Measurements from ENCODE around the gene SLC25A22.

DNA sequence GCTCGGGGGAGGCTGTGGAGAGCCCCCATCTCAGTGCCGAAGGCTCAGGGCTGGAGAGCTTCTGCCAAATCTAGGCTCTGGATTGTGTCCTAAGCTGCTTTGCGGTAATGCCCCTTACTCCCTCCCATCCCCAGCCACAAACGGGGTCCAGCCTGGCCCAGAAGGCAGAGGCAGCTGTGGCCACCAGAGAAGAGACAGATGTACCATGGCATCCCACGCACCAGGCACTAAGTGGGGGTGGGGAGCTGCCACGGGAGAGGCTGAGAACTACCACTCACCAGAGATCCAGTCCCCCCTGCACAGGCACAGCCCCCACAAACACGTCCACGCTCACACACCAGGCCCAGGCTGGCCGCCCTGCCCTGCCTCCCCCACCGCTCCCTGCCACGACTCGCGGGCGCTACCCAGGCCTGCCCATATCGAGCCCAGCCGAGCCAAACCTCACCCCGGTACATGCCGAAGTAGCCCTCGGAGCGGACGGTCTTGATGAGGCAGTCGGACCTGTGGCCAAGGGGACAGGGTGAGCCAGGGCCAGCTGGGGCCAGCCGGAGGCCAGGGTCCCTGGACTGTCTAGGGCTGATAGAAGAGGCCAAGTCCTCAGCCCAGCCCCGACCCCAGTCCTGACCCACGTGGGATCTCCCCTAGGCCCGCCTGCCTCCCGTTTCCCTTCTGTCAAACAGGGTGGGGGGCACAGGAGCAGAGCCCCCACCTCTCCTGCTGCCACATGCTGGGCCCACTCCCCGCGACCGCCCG, 3.9 kb downstream of the SLC25A22 start:
- TF ChIP-seq ZNF24 (IDR thresholded peaks at IDR 0.05): no peak
- TF ChIP-seq, protein P1, sequence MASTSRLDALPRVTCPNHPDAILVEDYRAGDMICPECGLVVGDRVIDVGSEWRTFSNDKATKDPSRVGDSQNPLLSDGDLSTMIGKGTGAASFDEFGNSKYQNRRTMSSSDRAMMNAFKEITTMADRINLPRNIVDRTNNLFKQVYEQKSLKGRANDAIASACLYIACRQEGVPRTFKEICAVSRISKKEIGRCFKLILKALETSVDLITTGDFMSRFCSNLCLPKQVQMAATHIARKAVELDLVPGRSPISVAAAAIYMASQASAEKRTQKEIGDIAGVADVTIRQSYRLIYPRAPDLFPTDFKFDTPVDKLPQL (IDR thresholded peaks at IDR 0.05; ENCODE audit: extremely low read depth, insufficient read length): no peak
- TF ChIP-seq CREB1 (IDR thresholded peaks at IDR 0.05): no peak
- no peak for TF ChIP-seq CREB1 (CRISPR knock-in tag; IDR thresholded peaks at IDR 0.05)
- TF ChIP-seq, protein P2, sequence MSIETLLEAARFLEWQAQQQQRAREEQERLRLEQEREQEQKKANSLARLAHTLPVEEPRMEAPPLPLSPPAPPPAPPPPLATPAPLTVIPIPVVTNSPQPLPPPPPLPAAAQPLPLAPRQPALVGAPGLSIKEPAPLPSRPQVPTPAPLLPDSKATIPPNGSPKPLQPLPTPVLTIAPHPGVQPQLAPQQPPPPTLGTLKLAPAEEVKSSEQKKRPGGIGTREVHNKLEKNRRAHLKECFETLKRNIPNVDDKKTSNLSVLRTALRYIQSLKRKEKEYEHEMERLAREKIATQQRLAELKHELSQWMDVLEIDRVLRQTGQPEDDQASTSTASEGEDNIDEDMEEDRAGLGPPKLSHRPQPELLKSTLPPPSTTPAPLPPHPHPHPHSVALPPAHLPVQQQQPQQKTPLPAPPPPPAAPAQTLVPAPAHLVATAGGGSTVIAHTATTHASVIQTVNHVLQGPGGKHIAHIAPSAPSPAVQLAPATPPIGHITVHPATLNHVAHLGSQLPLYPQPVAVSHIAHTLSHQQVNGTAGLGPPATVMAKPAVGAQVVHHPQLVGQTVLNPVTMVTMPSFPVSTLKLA (conservative IDR thresholded peaks at IDR 0.05): no peak
- no peak for TF ChIP-seq SETDB1 (IDR thresholded peaks at IDR 0.05; ENCODE audit: low read length)
- TF ChIP-seq, protein P3, sequence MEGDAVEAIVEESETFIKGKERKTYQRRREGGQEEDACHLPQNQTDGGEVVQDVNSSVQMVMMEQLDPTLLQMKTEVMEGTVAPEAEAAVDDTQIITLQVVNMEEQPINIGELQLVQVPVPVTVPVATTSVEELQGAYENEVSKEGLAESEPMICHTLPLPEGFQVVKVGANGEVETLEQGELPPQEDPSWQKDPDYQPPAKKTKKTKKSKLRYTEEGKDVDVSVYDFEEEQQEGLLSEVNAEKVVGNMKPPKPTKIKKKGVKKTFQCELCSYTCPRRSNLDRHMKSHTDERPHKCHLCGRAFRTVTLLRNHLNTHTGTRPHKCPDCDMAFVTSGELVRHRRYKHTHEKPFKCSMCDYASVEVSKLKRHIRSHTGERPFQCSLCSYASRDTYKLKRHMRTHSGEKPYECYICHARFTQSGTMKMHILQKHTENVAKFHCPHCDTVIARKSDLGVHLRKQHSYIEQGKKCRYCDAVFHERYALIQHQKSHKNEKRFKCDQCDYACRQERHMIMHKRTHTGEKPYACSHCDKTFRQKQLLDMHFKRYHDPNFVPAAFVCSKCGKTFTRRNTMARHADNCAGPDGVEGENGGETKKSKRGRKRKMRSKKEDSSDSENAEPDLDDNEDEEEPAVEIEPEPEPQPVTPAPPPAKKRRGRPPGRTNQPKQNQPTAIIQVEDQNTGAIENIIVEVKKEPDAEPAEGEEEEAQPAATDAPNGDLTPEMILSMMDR (IDR thresholded peaks at IDR 0.05 in 2 of 3, conservative IDR thresholded peaks at IDR 0.05 in 1 of 3; ENCODE audit: insufficient read depth in 2 of 3, low read depth in 1 of 3, low read length in 3 of 3): no peak
- TF ChIP-seq, protein P4, sequence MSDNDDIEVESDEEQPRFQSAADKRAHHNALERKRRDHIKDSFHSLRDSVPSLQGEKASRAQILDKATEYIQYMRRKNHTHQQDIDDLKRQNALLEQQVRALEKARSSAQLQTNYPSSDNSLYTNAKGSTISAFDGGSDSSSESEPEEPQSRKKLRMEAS (CRISPR knock-in tag; IDR thresholded peaks at IDR 0.05): no peak
- no peak for TF ChIP-seq ZNF431 (CRISPR knock-in tag; IDR thresholded peaks at IDR 0.05)
- no peak for TF ChIP-seq ZFPM2 (CRISPR knock-in tag; IDR thresholded peaks at IDR 0.05)
- no peak for TF ChIP-seq POLR2AphosphoS5 (IDR thresholded peaks at IDR 0.05; ENCODE audit: control insufficient read depth, insufficient read depth, low read depth, low read length)
- TF ChIP-seq, protein P5, sequence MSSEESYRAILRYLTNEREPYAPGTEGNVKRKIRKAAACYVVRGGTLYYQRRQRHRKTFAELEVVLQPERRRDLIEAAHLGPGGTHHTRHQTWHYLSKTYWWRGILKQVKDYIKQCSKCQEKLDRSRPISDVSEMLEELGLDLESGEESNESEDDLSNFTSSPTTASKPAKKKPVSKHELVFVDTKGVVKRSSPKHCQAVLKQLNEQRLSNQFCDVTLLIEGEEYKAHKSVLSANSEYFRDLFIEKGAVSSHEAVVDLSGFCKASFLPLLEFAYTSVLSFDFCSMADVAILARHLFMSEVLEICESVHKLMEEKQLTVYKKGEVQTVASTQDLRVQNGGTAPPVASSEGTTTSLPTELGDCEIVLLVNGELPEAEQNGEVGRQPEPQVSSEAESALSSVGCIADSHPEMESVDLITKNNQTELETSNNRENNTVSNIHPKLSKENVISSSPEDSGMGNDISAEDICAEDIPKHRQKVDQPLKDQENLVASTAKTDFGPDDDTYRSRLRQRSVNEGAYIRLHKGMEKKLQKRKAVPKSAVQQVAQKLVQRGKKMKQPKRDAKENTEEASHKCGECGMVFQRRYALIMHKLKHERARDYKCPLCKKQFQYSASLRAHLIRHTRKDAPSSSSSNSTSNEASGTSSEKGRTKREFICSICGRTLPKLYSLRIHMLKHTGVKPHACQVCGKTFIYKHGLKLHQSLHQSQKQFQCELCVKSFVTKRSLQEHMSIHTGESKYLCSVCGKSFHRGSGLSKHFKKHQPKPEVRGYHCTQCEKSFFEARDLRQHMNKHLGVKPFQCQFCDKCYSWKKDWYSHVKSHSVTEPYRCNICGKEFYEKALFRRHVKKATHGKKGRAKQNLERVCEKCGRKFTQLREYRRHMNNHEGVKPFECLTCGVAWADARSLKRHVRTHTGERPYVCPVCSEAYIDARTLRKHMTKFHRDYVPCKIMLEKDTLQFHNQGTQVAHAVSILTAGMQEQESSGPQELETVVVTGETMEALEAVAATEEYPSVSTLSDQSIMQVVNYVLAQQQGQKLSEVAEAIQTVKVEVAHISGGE (CRISPR knock-in tag; IDR thresholded peaks at IDR 0.05): no peak
- TF ChIP-seq, protein P6, sequence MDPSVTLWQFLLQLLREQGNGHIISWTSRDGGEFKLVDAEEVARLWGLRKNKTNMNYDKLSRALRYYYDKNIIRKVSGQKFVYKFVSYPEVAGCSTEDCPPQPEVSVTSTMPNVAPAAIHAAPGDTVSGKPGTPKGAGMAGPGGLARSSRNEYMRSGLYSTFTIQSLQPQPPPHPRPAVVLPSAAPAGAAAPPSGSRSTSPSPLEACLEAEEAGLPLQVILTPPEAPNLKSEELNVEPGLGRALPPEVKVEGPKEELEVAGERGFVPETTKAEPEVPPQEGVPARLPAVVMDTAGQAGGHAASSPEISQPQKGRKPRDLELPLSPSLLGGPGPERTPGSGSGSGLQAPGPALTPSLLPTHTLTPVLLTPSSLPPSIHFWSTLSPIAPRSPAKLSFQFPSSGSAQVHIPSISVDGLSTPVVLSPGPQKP (CRISPR knock-in tag; IDR thresholded peaks at IDR 0.05): no peak
- TF ChIP-seq, protein P7, sequence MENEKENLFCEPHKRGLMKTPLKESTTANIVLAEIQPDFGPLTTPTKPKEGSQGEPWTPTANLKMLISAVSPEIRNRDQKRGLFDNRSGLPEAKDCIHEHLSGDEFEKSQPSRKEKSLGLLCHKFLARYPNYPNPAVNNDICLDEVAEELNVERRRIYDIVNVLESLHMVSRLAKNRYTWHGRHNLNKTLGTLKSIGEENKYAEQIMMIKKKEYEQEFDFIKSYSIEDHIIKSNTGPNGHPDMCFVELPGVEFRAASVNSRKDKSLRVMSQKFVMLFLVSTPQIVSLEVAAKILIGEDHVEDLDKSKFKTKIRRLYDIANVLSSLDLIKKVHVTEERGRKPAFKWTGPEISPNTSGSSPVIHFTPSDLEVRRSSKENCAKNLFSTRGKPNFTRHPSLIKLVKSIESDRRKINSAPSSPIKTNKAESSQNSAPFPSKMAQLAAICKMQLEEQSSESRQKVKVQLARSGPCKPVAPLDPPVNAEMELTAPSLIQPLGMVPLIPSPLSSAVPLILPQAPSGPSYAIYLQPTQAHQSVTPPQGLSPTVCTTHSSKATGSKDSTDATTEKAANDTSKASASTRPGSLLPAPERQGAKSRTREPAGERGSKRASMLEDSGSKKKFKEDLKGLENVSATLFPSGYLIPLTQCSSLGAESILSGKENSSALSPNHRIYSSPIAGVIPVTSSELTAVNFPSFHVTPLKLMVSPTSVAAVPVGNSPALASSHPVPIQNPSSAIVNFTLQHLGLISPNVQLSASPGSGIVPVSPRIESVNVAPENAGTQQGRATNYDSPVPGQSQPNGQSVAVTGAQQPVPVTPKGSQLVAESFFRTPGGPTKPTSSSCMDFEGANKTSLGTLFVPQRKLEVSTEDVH (IDR thresholded peaks at IDR 0.05; ENCODE audit: low read depth, partially characterized antibody): no peak
- TF ChIP-seq EZH2 (IDR thresholded peaks at IDR 0.05; ENCODE audit: borderline replicate concordance, low read depth, low read length): no peak

All from K562 (cell line).